SHP77 treated with DMSO at 0.1 percent for 48 hours (cell line): ENCODE results near the gene FUT4.
"Not testable (repeated sequence)": the region's sequence is repeated elsewhere in the genome, so short reads cannot be mapped to it uniquely, and the experiment has no call there.

Source experiments
- DNase-seq: peaks from one replicate; lab custom pipeline; 2025; lab: John Stamatoyannopoulos, UW

FUT4 gene

GRCh38 chr11:94567181-94567670 lies 23.5 kb downstream of the FUT4 start, which contains the start of gene PIWIL4:
PIWIL4 (plus strand) TSS chr11:94567368; CDS start chr11:94567519, 151 bp downstream.
- no peak for DNase-seq

- no peak for DNase-seq
These were observed 24.5 kb downstream of the FUT4 start for GRCh38 chr11:94568200-94568599.

- DNase-seq = no peak
These were observed 25.0 kb downstream of the FUT4 start for GRCh38 chr11:94568717-94569116.

- not testable (repeated sequence) for DNase-seq
These were observed 29.3 kb downstream of the FUT4 start for GRCh38 chr11:94572975-94573374.

GRCh38 chr11:94574193-94574961 lies 30.7 kb downstream of the FUT4 start:
- DNase-seq = no peak

GRCh38 chr11:94576306-94576705 lies 32.6 kb downstream of the FUT4 start:
- DNase-seq = no peak

- DNase-seq = no peak
These were observed 34.1 kb downstream of the FUT4 start for GRCh38 chr11:94577841-94578240.

GRCh38 chr11:94581926-94582325 lies 38.2 kb downstream of the FUT4 start:
- no peak for DNase-seq

- no peak for DNase-seq
These were observed 39.6 kb downstream of the FUT4 start for GRCh38 chr11:94583213-94583865.

GRCh38 chr11:94583866-94584500 lies 40.3 kb downstream of the FUT4 start:
- DNase-seq = no peak

GRCh38 chr11:94584978-94585377 lies 41.3 kb downstream of the FUT4 start:
- no peak for DNase-seq

- DNase-seq = no peak
These were observed 41.7 kb downstream of the FUT4 start for GRCh38 chr11:94585399-94585798.

- DNase-seq = no peak
These were observed 42.8 kb downstream of the FUT4 start for GRCh38 chr11:94586546-94586945.

GRCh38 chr11:94586978-94587377 lies 43.3 kb downstream of the FUT4 start:
- DNase-seq = no peak

- no peak for DNase-seq
These were observed 44.7 kb downstream of the FUT4 start for GRCh38 chr11:94588366-94588942.

- DNase-seq = no peak
These were observed 46.8 kb downstream of the FUT4 start for GRCh38 chr11:94590352-94591041.

- DNase-seq = no peak
These were observed 49.3 kb downstream of the FUT4 start for GRCh38 chr11:94593030-94593429.

- DNase-seq = no peak
These were observed 51.4 kb downstream of the FUT4 start for GRCh38 chr11:94595076-94595475.

- no peak for DNase-seq
These were observed 54.2 kb downstream of the FUT4 start for GRCh38 chr11:94597896-94598295.
